ENCODE measurements around the gene IGLL5.

Gene IGLL5

DNA sequence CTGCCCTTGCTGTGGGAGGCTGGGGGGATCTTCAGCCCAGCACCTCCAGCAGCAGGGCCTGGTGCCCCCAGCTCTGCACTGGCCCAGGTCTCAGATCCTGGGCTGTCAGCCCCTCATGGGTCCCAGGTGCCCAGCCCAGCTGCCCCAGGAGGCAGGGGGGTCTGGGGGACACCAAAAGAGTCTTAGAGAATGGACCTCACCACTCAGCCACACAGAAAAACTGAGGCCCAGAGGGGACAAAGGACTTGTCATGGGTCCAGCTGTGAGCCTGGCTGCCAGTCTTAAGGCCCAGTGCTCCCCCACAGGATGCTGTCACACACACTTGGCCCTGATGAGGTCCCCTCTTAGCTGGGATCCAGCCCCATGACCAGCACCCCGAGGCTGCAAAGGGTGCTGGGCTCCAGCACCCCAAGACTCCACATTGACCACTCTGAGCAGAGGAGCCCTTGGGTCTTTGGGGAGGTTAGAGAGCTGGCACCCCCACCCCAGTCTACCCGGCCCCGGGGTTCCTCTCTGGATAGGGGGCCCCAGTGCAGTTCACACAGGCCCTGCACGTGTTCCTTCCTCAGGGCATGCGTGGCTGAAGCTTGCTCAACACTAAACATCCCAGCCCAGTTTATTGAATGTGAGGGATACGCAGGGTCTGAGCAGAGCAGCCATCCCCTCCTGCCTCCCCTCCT, 54.4 kb downstream of the IGLL5 start:
- DNase-seq, result peak; percentile 12

- peak; percentile 42 for DNase-seq
These were observed 55.1 kb downstream of the IGLL5 start for GRCh38 chr22:22942511-22943329.

- DNase-seq, result no peak
These were observed 56.1 kb downstream of the IGLL5 start for GRCh38 chr22:22943521-22944267.

- DNase-seq, result no peak
These were observed 56.8 kb downstream of the IGLL5 start for GRCh38 chr22:22944268-22944985.

DNA sequence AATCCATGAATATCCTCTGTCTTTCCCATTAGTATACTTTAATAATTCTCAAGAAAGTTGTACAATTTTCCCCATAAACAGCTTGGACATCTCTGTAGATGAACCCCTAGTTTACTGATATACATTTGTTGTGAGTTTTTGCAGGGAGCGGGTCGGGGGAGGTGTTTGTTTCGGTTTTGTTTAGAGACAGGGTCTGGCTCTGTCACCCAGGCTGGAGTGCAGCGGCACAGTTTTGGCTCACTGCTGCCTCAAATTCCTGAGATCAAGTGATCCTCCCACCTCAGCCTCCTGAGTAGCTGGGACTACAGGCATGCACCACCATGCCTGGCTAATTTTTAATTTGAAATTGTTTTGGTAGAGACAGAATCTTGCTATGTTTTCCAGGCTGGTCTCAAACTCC, 57.6 kb downstream of the IGLL5 start:
- no peak for DNase-seq

All from left hindlimb (tissue), 1 donor.